Central memory CD4-positive, alpha-beta T cell (primary cell): ENCODE results near the gene ZNRF1.
A peak's percentile ranks its signal among the peaks of the same experiment; 100 is the strongest.

Experiments
- DNase-seq: peaks from one replicate; pipeline ENCODE4 v3.0.0; 2022

Gene ZNRF1

GRCh38 chr16:75062135-75062975 is 63.5 kb downstream of the ZNRF1 start:
- DNase-seq: no peak

GRCh38 chr16:75062976-75063346 is 64.1 kb downstream of the ZNRF1 start:
- no peak for DNase-seq

GRCh38 chr16:75063549-75064088 is 64.8 kb downstream of the ZNRF1 start:
- DNase-seq: no peak

- DNase-seq: peak; percentile 1
Measured at GRCh38 chr16:75064403-75065148, 65.8 kb downstream of the ZNRF1 start.

- DNase-seq: peak; percentile 16
Measured at GRCh38 chr16:75065149-75065505, 66.3 kb downstream of the ZNRF1 start.

- no peak for DNase-seq
Measured at GRCh38 chr16:75065521-75066149, 66.8 kb downstream of the ZNRF1 start.

- no peak for DNase-seq
Measured at GRCh38 chr16:75066861-75067447, 68.1 kb downstream of the ZNRF1 start.

- no peak for DNase-seq
Measured at GRCh38 chr16:75068085-75069031, 69.5 kb downstream of the ZNRF1 start.

GRCh38 chr16:75070012-75070841 is 71.4 kb downstream of the ZNRF1 start:
- DNase-seq: no peak

GRCh38 chr16:75071621-75072020 is 72.8 kb downstream of the ZNRF1 start:
- DNase-seq: no peak

GRCh38 chr16:75072239-75072947 is 73.6 kb downstream of the ZNRF1 start:
- DNase-seq: no peak

GRCh38 chr16:75073545-75074303 is 74.9 kb downstream of the ZNRF1 start:
- DNase-seq: no peak

- no peak for DNase-seq
Measured at GRCh38 chr16:75074304-75074793, 75.5 kb downstream of the ZNRF1 start.

GRCh38 chr16:75074920-75075687 is 76.3 kb downstream of the ZNRF1 start:
- peak; percentile 89 for DNase-seq

GRCh38 chr16:75075688-75076268 is 77.0 kb downstream of the ZNRF1 start:
- DNase-seq: no peak

- DNase-seq: no peak
Measured at GRCh38 chr16:75078886-75079285, 80.1 kb downstream of the ZNRF1 start.

GRCh38 chr16:75079346-75079926 is 80.6 kb downstream of the ZNRF1 start:
- DNase-seq: no peak
